ENCODE results near the gene OSBP2.
"Not testable (repeated sequence)": the region's sequence is repeated elsewhere in the genome, so short reads cannot be mapped to it uniquely, and the experiment has no call there.

Gene OSBP2

DNA sequence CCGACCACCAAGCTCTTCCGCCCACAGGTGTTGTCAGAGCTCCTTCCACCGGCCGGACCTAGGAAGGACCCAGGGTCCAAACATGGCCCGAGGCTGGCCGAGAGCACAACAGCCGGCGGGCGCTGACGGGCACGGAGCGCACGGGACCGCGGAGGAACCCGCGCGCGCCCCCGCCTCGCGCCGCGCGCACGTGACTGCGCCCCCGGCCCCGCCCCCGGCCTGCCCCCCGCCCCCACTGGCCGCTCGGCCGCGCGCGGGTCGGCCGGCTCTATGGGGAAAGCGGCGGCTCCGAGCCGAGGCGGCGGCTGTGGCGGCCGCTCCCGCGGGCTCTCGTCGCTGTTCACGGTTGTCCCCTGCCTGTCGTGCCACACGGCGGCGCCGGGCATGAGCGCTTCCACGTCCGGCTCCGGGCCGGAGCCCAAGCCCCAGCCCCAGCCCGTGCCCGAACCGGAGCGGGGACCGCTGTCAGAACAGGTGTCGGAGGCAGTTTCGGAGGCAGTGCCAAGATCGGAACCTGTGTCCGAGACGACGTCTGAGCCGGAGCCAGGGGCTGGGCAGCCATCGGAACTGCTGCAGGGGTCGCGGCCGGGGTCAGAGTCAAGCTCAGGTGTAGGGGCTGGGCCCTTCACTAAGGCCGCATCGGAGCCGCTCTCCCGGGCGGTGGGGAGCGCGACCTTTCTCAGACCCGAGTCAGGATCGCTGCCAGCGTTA, at the start of gene OSBP2:
Gene OSBP2 (plus strand): TSS at position 235 of the 711 bp plus-strand sequence. CDS start 36 bp downstream, at position 271.
- DNase-seq = peak; percentile 32 to 43

- DNase-seq = no peak
These were observed 48.0 kb upstream of the OSBP2 start for GRCh38 chr22:30646518-30647160.

DNA sequence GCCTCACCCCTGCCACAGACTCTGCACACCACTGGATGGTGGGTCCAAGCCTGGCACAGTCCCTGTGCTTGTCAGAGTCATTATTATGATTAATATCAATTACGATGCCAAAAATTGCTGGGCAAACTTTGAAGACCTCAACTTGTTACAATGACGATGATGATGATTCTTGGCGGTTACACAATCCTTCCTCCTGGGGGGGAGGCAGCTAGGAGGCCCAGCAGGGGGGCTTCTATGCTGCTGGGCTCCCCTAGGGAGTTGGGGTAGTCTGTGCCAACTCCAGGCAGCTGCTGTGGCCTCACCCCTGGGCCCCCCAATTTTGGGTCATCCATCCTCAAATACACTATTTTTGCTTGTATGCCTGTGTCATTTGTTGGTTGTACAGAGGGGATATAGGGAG, 47.1 kb upstream of the OSBP2 start:
- DNase-seq = no peak

DNA sequence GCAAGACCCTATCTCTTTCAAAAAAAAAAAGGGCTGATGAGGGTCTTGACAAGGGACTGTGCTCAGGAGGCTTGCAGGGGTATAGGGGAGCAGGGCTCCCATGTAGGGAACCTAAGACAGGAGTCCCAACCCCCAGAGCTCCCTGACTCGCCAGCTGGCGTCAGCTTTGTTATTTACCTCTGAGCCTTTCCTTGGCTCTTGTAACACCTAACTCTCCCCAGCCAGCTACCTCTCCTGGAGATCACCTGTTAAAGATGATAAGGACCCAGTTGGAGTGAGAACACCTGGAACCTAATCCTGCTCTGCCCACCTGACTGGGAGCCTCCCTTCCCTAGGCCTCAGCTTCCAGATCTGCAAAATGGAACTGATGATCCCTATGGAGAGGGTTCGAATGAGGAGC, 45.8 kb upstream of the OSBP2 start:
- DNase-seq = no peak

- DNase-seq = no peak
These were observed 45.2 kb upstream of the OSBP2 start for GRCh38 chr22:30649430-30650007.

DNA sequence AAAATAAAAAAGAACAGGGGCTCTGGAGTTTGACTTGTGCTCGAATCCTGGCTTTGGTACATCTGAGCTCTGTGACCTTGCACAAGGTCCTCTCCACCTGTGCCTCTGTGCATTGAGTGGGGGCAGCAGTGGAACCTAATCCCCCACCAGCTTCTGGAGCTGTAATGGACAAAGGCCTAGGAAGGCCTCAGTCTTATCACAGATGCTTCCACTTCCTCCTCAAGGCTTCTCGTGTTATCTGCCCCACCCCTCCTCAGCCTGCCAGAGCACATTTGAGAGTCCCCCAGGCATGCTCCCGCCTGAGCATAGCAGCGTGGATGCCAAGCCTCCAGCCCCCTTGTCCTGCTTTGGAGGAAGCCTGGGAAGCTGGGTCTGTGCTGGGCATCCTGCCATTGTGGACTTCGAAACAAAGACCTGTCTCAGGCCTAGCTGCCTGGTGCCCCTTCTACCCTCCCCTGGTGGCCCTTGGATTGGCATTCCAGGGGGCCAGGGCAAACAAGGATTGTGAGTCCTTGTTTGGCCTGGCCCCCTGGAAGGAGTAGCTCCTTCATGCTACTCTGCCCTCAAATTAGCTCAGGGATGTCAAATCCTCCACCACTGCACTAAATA, 44.1 kb upstream of the OSBP2 start:
- DNase-seq = no peak

DNA sequence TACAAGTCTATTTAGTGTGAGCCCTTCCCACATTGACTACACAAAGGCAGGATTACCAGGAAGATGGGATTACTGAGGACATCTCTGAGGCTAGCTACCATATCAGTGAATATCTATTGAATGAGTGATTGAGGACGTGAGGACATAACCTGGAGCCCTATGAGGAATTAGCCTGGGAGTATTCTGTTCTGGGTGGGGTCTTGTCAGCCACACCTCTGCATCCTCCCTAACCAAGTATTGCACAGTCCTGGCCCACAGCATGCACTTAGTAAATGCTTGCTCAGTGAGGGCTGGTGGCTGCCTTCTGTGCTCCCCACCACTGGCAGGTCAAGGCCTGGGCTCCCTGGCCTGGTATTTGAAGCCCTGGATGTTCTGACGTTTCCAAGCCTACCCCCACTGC, 41.8 kb upstream of the OSBP2 start:
- DNase-seq = no peak

DNA sequence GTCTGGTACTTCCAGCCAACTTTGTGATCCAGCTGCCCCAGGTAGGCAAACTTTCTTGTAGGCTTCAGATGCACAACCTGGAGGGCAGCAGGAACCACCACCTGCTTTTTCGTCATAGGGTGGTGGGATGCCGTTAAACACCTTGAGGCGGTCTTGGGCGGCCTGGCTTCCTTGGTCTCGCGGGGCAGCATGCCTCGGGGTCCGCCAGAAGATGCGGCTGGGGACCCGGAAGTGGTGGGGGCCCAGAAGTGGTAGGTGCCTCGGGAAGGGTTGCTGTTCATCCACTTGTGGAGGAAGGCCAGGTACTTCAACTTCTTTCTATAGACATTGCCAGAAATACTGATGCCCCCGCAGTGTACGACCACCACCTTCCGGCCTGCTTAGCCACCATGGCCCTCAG, 40.3 kb upstream of the OSBP2 start:
- DNase-seq = no peak

GRCh38 chr22:30655532-30655931, 39.1 kb upstream of the OSBP2 start:
- no peak for DNase-seq

DNA sequence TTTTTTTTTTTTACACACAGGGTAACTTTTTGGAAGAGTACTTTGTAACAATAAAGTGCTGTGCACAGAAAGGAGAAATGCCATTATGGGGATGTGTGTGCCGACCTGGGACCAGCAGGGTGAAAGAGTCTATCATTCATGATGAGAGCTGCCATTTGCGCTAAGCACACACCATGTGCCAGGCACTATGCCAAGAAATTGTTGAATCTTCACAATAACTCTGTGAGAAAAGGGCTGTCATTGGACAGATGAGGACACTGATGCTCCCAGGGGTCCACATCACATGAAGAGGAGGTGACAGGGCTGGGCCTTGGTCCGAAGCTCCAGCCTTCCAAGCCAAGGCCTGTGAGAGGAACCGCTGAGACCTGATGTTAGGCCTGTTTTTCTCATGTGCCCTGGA, 32.6 kb upstream of the OSBP2 start:
- peak; percentile 36 to 72 for DNase-seq

DNA sequence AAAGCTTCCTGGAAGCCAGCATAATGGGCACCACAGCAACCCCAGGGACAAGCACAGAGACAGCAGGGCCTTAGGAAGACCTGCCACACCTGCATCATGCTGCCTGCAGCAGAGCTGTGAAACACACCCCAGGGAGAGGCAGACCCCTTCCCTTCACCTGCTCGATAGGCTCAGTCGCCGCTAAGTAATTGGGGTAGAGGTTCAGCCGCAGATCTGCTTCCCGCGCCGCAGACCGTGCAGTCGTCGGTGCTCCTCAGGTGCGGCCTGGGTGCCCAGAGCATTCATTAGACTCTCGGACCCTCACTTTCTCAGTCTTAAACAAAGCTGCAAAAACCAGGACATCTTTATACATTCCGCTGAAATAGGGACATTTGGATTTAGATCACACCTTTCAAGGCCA, 29.9 kb upstream of the OSBP2 start:
- no peak for DNase-seq

- DNase-seq = no peak
These were observed 29.4 kb upstream of the OSBP2 start for GRCh38 chr22:30665266-30665665.

DNA sequence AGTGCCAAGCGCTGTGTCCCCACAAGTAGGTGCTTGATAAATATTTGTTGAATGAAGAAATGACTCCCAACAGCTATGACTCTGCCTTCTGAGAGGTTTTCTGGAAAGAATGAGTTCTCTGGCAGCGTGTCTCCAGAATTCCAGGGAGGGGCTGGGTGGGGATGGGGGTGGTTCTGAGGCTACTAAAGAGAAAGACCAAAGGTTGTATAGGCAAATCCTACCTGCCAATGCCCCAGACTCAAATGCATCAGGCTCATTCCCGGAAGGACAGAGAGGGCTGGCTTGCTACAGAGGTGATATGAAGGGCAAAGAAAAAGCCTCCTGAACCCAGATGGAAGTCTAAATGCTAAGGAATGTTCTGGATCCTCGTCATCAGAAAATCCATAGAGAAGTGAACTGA, 28.9 kb upstream of the OSBP2 start:
- DNase-seq = no peak

DNA sequence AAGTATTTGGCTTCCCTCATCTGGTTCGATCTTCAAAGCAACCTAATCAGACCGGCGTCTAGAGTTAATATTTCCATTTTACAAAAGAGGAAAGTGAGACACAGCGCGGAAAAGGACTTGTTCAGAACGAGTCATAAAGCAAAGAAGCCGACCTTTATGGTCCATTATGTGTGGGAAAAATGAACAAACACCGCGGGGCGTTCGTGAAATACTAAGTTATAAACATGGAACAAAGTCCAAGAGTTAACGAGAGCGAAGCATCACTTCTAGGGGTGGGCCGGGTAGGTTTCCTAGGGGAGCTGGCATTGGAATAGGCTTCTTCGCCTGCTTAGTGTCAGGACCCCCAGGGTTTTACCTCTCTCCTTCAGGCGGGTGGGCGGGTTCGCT, 27.6 kb upstream of the OSBP2 start:
- DNase-seq = no peak

GRCh38 chr22:30667494-30668385, 26.9 kb upstream of the OSBP2 start, which contains the start of gene DUSP18:
Gene DUSP18 (minus strand): TSS chr22:30667875. CDS start chr22:30664003, 3,872 bp downstream.
- peak; percentile 88 to 91 for DNase-seq

- peak in 1 of 2 experiments; percentile 7 for DNase-seq
These were observed 26.3 kb upstream of the OSBP2 start for GRCh38 chr22:30668386-30668710.

DNA sequence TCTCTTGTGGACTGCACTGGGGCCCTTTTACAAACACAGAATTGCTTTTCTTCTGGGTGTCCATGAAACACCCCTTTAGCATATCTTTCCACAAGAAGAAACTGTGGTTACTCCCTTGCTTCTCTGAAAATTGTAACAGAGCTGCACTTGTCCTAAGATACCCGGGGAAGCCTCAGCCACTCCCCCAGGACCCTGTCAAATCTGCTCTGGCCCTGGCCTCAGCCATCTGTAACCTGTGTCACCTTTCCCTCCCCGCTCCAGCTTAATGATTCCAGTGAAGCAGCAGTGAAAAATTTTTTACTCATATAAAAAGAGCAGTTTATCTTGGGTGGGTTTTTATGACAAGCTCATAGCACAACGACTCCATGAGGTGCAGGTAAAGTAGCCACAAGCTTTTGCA, 23.6 kb upstream of the OSBP2 start:
- no peak for DNase-seq

- no peak for DNase-seq
These were observed 21.5 kb upstream of the OSBP2 start for GRCh38 chr22:30673136-30673535.

DNA sequence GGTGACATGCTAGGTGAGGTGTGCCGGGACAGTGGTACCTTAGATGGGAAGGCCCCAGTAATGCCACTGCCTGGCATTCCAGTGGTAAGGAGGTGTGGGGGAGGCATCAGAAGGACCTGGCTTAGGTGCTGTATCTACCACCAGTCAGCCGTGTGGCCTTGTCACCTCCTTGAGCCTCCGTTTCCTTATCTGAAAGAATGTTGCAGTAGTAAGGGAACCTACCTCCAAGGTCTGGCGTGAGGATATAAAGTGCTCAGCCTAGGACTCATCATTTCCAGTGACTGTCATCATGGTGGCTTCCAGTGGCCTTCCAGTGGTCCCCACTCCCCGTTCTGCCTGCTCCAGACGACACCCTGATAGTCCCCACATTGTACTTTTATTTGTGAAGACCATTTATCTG, 20.2 kb upstream of the OSBP2 start:
- DNase-seq = no peak

DNA sequence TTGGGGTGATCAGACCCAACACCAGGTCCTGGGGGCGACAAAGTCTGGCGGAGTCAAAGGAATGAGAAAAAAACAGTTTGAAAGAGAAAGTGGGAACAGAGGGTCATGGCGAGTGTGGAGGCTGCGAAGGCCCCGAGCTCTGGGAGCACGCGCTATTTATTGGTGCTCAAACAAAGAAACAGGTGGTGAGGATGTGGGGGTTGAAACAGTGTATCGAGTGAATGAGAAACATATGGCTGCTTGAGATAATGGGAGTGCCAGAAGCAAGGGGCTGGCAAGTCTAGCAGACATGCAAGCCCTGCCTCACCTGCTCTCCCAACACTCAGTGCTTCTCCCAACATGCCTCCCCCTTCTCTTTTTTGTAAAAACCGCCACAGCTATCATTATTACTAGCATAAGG, 19.2 kb upstream of the OSBP2 start:
- no peak for DNase-seq

- not testable (repeated sequence) for DNase-seq
These were observed 18.1 kb upstream of the OSBP2 start for GRCh38 chr22:30676565-30676964.

DNA sequence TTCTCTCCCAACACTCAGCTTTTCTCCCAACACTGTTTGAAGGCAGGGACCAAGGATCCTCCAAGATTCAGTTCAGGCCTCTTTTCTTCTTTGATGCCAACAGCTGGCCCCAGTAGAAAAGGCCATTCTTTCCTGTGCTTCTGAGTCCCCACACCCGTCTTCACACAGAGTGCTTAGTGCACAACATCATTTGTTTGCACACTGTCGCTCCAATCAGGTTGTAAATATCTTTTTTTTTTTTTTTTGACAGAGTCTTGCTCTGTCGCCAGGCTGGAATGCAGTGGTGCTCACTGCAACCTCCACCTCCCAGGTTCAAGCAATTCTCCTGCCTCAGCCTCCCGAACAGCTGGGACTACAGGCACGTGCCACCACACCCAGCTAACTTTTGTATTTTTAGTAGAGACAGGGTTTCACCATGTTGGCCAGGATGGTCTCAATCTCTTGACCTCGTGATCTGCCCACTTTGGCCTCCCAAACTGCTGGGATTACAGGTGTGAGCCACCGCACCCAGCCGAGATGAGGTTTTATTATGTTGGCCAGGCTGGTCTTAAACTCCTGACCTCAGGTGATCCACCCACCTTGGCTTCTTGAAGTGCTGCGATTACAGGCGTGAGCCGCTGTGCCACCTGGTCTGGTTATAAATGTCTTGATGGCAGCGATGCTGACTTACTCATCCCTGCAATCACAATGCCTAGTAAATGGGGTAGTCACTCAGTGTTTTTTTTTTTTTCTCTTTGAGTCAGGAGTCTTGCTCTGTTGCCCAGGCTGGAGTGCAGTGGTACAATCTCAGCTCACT, 14.6 kb upstream of the OSBP2 start:
- not testable (repeated sequence) for DNase-seq
